ENCODE data around the gene ERCC4. TPM values are rescaled to one million over a fixed set of nuclear protein-coding genes. Genes with fewer than 3 reads are reported as not detected.

ERCC4 gene
- total and polyA plus RNA-seq, 7 donors = 0.60 to 11.4 (median 7.7) TPM

- H3K4me1 ChIP-seq = peaks cover 0 to 20% (median 15%) of the 10 kb centered on the region in 4 donors
- peak overlapping the region; percentile 10 to 42 (median 35) for H3K4me3 ChIP-seq
- H3K27ac ChIP-seq = peak overlapping the region; percentile 44 to 71 (median 60)
- no peak for TF ChIP-seq CTCF (IDR thresholded peaks at IDR 0.05)
- intact Hi-C loops (cut with DNase I) = no loop called here
- no peaks in the 10 kb centered on the region for H3K9me3 ChIP-seq
- 62 to 70% methylated on average over 14 of the region's 14 CpGs for WGBS, 2 donors
- no peak for DNase-seq
- no peaks in the 10 kb centered on the region for H3K36me3 ChIP-seq
- no peaks in the 10 kb centered on the region for H3K27me3 ChIP-seq
These were observed 36.8 kb downstream of the ERCC4 start for GRCh38 chr16:13956635-13957196.

- H3K27ac ChIP-seq = peak overlapping the region; percentile 56 to 71 (median 60)
- DNase-seq = peak; percentile 90
- no peaks in the 10 kb centered on the region for H3K36me3 ChIP-seq
- no peaks in the 10 kb centered on the region for H3K27me3 ChIP-seq
- peak overlapping the region; percentile 10 to 42 (median 35) for H3K4me3 ChIP-seq
- intact Hi-C loops (cut with DNase I) = no loop called here
- WGBS, 2 donors = 7 to 32% methylated on average over 14 of the region's 14 CpGs
- TF ChIP-seq EP300 (IDR thresholded peaks at IDR 0.05) = no peak
- TF ChIP-seq POLR2AphosphoS5 (IDR thresholded peaks at IDR 0.05) = peak in 2 of 4 donors; percentile 18 to 72
- peaks cover 0 to 20% (median 15%) of the 10 kb centered on the region in 4 donors for H3K4me1 ChIP-seq
- no peaks in the 10 kb centered on the region for H3K9me3 ChIP-seq
These were observed 37.5 kb downstream of the ERCC4 start for GRCh38 chr16:13957197-13958078.

GRCh38 chr16:13958474-13958873 lies 38.5 kb downstream of the ERCC4 start:
- no peaks in the 10 kb centered on the region for H3K27me3 ChIP-seq
- no peak overlapping the region for H3K4me3 ChIP-seq
- no peak for TF ChIP-seq CTCF (IDR thresholded peaks at IDR 0.05)
- TF ChIP-seq EP300 (IDR thresholded peaks at IDR 0.05) = no peak
- TF ChIP-seq POLR2A (IDR thresholded peaks at IDR 0.05) = no peak
- TF ChIP-seq POLR2AphosphoS5 (IDR thresholded peaks at IDR 0.05) = no peak
- H3K9me3 ChIP-seq = no peaks in the 10 kb centered on the region
- peaks cover 0 to 20% (median 15%) of the 10 kb centered on the region in 4 donors for H3K4me1 ChIP-seq
- no peak for DNase-seq
- WGBS, 2 donors = 94 to 96% methylated on average over 4 of the region's 4 CpGs
- intact Hi-C loops (cut with DNase I) = no loop called here
- H3K27ac ChIP-seq = peak overlapping the region in 2 of 4 donors; percentile 59 to 60
- no peaks in the 10 kb centered on the region for H3K36me3 ChIP-seq

GRCh38 chr16:13959626-13960025 lies 39.7 kb downstream of the ERCC4 start:
- intact Hi-C loops (cut with DNase I) = no loop called here
- 92 to 93% methylated on average over 8 of the region's 8 CpGs for WGBS, 2 donors
- no peaks in the 10 kb centered on the region for H3K27me3 ChIP-seq

More at GRCh38 chr16:13959626-13960025, 39.7 kb downstream of the ERCC4 start:
- H3K27ac ChIP-seq = no peak overlapping the region
- no peak overlapping the region for H3K4me3 ChIP-seq
- H3K4me1 ChIP-seq = peaks cover 0 to 20% (median 15%) of the 10 kb centered on the region in 4 donors
- DNase-seq = no peak
- H3K36me3 ChIP-seq = no peaks in the 10 kb centered on the region
- TF ChIP-seq CTCF (IDR thresholded peaks at IDR 0.05) = no peak
- no peak for TF ChIP-seq POLR2A (IDR thresholded peaks at IDR 0.05)
- no peak for TF ChIP-seq EP300 (IDR thresholded peaks at IDR 0.05)
- TF ChIP-seq POLR2AphosphoS5 (IDR thresholded peaks at IDR 0.05) = no peak
- H3K9me3 ChIP-seq = no peaks in the 10 kb centered on the region
